ENCODE results near the gene TTC39B.
"Not testable (repeated sequence)": the region's sequence is repeated elsewhere in the genome, so short reads cannot be mapped to it uniquely, and the experiment has no call there.

Gene TTC39B

DNA sequence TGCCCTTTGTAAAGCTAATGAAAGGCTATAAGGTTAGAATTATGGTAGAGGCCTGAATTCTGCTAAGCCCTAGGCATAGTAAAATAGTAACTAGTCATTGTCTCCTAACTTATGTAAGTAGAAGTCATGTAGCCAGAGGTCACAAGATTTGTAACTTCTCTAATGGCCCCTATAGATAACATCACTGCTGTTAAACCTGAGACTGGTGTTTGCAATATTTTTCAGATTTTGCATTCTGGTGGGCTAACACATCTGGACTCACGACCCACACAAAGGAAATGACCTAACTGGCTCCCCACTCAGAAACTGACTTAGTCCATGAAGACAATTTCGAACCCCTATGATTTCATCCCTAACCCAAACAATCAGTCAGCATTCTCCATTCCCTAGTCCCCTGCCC lies 37.2 kb upstream of the TTC39B start:
- no peak for DNase-seq (ENCODE audit: low spot score)
- TF ChIP-seq, protein P1, sequence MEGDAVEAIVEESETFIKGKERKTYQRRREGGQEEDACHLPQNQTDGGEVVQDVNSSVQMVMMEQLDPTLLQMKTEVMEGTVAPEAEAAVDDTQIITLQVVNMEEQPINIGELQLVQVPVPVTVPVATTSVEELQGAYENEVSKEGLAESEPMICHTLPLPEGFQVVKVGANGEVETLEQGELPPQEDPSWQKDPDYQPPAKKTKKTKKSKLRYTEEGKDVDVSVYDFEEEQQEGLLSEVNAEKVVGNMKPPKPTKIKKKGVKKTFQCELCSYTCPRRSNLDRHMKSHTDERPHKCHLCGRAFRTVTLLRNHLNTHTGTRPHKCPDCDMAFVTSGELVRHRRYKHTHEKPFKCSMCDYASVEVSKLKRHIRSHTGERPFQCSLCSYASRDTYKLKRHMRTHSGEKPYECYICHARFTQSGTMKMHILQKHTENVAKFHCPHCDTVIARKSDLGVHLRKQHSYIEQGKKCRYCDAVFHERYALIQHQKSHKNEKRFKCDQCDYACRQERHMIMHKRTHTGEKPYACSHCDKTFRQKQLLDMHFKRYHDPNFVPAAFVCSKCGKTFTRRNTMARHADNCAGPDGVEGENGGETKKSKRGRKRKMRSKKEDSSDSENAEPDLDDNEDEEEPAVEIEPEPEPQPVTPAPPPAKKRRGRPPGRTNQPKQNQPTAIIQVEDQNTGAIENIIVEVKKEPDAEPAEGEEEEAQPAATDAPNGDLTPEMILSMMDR (IDR thresholded peaks at IDR 0.05; ENCODE audit: extremely low read depth, missing control alignments), result no peak

DNA sequence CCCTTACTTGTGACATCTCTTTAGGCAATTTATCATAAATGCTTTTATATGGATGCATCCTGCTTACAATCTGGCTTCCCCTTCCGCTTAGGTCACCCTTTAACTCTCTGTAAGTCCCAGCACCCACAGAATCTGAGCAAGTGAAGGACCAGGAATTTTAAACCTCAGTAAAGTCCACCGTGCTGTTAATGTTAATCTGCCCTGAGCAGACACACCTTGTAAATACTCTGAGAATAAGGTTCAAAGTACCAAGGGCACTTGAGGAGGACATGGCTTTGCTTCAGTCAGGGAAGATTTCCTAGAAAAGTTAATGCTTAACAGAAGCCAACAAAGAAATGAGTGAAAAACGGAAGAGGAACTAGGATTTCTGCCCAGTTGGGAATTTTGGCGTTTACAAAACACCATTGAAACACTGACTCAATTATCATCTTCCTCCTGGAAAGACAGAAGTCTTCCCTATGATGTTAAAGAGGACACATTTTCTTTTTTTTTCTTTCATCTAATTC lies 26.4 kb upstream of the TTC39B start:
- no peak for DNase-seq (ENCODE audit: low spot score)
- TF ChIP-seq, protein P1 (IDR thresholded peaks at IDR 0.05; ENCODE audit: extremely low read depth, missing control alignments), result no peak

DNA sequence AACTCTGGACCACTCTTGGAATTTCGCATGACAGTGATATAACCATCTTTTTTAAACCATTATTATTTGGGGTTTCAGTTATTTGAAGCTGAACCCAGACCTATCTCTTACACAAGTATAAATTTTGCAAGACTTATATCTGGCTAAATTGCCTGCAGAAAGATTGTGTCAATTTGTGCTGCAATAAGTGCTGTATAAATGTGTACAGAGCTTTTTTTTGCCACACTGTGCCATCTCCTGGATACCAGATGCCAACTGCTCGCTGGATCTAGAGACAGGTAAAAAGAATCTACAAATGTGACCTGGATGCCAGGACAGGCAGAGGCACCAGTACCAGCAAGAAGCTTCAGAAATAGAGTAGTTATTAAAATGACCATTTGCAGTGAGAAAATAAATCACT lies 25.9 kb upstream of the TTC39B start:
- TF ChIP-seq, protein P1 (IDR thresholded peaks at IDR 0.05; ENCODE audit: extremely low read depth, missing control alignments), result no peak
- DNase-seq (ENCODE audit: low spot score), result no peak

DNA sequence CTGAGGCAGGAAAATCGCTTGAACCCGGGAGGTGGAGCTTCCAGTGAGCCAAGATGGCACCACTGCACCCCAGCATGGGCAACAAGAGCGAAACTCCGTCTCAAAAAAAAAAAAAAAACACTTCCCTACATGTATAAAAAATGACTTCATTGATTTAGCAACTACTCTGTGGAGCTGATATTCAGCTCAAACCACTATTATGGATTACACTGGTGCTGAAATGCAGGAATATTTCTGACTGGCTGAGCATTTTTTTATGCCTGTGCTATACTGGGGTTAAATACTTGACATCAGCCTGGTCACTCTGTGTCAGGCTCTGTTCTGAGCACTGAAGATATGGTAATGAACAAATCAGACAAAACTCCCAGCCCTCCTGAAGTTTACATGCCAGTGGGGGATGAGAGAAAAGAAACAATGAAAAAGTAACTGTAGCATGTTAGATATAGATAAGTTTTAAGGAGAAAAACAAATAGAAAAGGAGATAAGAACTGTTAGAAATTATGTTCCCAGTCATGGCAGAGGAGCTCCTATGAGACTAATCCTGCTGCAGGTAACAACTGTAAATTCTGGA lies 22.6 kb upstream of the TTC39B start:
- TF ChIP-seq, protein P1 (IDR thresholded peaks at IDR 0.05; ENCODE audit: extremely low read depth, missing control alignments), result no peak
- DNase-seq (ENCODE audit: low spot score), result no peak

DNA sequence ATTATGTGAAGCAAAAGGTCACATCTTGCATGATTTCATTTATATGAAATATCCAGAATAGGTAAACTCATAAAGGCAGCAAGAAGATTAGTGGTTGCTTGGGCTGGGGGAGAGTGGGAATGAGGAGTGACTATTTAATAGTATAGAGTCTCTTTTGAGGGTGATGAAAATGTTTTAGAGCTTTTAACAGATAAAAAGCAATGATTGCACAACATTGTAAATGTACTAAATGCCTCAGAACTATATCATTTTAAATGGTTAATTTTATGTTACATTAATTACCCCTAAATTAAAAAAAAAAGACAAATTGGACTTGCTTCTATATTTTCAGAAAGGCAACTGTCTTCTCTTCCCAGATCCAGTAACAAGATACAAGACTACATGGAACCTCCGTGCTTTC lies 21.9 kb upstream of the TTC39B start:
- TF ChIP-seq, protein P1 (IDR thresholded peaks at IDR 0.05; ENCODE audit: extremely low read depth, missing control alignments), result no peak
- no peak for DNase-seq (ENCODE audit: low spot score)

DNA sequence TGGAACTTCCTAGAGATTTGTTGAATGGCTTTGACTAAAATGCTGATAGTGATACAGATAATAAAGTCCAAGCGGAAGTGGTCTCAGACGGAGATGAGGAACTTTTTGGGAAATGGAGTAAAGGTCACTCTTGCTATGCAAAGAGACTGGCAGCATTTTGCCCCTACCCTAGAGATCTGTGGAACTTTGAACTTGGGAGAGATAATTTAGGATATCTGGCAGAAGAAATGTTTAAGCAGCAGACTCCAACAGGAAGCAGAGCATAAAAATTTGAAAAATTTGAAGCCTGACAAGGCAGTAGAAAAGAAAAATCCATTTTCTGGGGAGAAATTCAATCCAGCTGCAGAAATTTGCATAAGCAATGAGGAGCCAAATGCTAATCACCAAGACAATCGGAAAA lies 15.7 kb upstream of the TTC39B start:
- not testable (repeated sequence) for DNase-seq (ENCODE audit: low spot score)

DNA sequence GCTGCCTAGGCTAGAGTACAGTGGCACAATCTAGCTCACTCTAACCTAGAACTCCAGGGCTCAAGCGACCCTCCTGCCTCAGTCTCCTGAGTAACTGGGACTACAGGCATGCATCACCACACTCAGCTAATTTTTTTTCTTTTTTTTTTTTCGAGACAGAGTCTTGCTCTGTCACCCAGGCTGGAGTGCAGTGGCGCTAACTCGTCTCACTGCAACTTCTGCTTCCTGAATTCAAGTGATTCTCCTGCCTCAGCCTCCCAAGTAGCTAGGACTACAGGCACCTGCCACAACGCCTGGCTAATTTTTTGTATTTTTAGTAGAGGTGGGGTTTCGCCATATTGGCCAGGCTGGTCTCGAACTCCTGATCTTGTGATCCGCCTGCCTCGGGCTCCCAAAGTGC lies 12.6 kb upstream of the TTC39B start:
- DNase-seq (ENCODE audit: low spot score), result not testable (repeated sequence)

DNA sequence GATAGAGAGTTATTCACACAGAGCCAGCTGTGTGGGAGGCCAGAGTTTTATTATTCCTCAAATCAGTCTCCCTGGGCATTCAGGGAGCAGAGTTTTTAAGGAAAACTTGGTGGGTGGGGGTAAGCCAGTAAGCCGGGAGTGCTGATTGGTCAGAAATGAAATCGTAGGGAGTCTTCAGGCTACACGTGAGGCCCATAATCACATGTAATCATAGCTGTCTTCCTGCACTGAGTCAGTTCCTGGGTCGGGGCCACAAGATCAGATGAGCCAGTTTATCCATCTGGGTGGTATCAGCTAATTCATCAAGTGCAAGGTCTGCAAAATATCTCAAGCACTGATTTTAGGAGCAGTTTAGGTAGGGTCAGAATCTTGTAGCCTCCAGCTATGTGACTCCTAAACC lies 10.8 kb upstream of the TTC39B start:
- TF ChIP-seq, protein P1 (IDR thresholded peaks at IDR 0.05; ENCODE audit: extremely low read depth, missing control alignments), result no peak
- no peak for DNase-seq (ENCODE audit: low spot score)
